WTC11 (cell line): ENCODE measurements around the gene GRK7.

Experiments used
- CTCF ChIP-seq: fragments of 200-600 bp; IDR thresholded peaks from 2 replicates; pipeline ENCODE4 v1.8.0; 2022; ENCODE audit warnings: antibody characterized with exemption
- ELF4 ChIP-seq: sonication (generic); formaldehyde crosslinking; IDR thresholded peaks from 2 replicates; pipeline ENCODE4 v1.8.1; 2022; ENCODE audit warnings: low read depth, mild to moderate bottlenecking, moderate library complexity, missing genetic modification reagents
- FOXP1 ChIP-seq: sonication (generic); formaldehyde crosslinking; IDR thresholded peaks from 2 replicates; pipeline ENCODE4 v1.8.0; 2022; ENCODE audit warnings: missing genetic modification reagents, mild to moderate bottlenecking, moderate library complexity, borderline replicate concordance
- MAX ChIP-seq: sonication (generic); formaldehyde crosslinking; IDR thresholded peaks from 2 replicates; pipeline ENCODE4 v1.8.0; 2022; ENCODE audit warnings: mild to moderate bottlenecking, missing genetic modification reagents
- USF1 ChIP-seq: sonication (generic); formaldehyde crosslinking; IDR thresholded peaks from 2 replicates; pipeline ENCODE4 v1.8.0; 2022; ENCODE audit warnings: mild to moderate bottlenecking, missing genetic modification reagents
- ZNF121 ChIP-seq: sonication (generic); formaldehyde crosslinking; IDR thresholded peaks from 2 replicates; pipeline ENCODE4 v1.8.0; 2023; ENCODE audit warnings: missing genetic modification reagents
- ZNF232 ChIP-seq: sonication (generic); formaldehyde crosslinking; IDR thresholded peaks from 2 replicates; pipeline ENCODE4 v1.8.0; 2022; ENCODE audit warnings: mild to moderate bottlenecking, missing genetic modification reagents
- TF ChIP-seq, protein P1 (sequence below): sonication (generic); formaldehyde crosslinking; IDR thresholded peaks from 2 replicates; pipeline ENCODE4 v1.8.1; 2023; ENCODE audit warnings: mild to moderate bottlenecking, missing genetic modification reagents, moderate library complexity
- TF ChIP-seq, protein P2 (sequence below): sonication (generic); formaldehyde crosslinking; IDR thresholded peaks from 2 replicates; pipeline ENCODE4 v1.8.0; 2022; ENCODE audit warnings: mild to moderate bottlenecking, missing genetic modification reagents

DNA sequence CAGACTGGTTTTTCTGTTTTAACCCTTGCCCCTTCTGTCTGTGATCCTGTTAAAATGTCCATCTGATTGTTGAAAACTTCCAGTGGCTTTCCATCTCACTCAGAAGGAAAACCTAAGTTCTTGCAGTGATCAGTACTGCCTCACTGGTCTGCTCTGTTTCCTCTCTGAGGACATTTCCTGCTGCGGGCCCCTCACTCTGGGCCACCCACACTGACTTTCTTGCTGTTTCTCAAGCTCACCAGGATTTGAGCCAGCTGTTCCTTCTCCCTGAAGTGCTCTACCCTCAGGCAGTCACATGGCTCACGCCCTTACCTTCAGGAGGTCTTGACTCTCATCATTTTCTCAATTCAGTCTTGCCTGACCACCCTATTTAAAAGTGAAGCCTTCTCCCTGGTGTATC is 1.8 kb downstream of the GRK7 start:
- TF ChIP-seq FOXP1 (no peak), ZNF121 (no peak), USF1 (CRISPR knock-in tag) (no peak), CTCF (no peak), ELF4 (CRISPR knock-in tag) (no peak), MAX (CRISPR knock-in tag) (no peak), ZNF232 (CRISPR knock-in tag) (no peak)
- TF ChIP-seq, protein P1, sequence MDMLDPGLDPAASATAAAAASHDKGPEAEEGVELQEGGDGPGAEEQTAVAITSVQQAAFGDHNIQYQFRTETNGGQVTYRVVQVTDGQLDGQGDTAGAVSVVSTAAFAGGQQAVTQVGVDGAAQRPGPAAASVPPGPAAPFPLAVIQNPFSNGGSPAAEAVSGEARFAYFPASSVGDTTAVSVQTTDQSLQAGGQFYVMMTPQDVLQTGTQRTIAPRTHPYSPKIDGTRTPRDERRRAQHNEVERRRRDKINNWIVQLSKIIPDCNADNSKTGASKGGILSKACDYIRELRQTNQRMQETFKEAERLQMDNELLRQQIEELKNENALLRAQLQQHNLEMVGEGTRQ (CRISPR knock-in tag) = no peak
- TF ChIP-seq, protein P2, sequence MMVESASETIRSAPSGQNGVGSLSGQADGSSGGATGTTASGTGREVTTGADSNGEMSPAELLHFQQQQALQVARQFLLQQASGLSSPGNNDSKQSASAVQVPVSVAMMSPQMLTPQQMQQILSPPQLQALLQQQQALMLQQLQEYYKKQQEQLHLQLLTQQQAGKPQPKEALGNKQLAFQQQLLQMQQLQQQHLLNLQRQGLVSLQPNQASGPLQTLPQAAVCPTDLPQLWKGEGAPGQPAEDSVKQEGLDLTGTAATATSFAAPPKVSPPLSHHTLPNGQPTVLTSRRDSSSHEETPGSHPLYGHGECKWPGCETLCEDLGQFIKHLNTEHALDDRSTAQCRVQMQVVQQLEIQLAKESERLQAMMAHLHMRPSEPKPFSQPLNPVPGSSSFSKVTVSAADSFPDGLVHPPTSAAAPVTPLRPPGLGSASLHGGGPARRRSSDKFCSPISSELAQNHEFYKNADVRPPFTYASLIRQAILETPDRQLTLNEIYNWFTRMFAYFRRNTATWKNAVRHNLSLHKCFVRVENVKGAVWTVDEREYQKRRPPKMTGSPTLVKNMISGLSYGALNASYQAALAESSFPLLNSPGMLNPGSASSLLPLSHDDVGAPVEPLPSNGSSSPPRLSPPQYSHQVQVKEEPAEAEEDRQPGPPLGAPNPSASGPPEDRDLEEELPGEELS (CRISPR knock-in tag) = no peak
